ENCODE data around the gene ATP4A. TPM values are rescaled to one million over a fixed set of nuclear protein-coding genes. Genes with fewer than 3 reads are reported as not detected.

ATP4A gene
- polyA plus RNA-seq, 1 donor from 2014 or later: not detected

- H3K4me2 ChIP-seq (ENCODE audit: low read length): no peak overlapping the region
Observed at GRCh38 chr19:35518313-35518712, 45.1 kb downstream of the ATP4A start.

GRCh38 chr19:35517342-35517741 is 46.1 kb downstream of the ATP4A start:
- H3K79me2 ChIP-seq (replicated peaks; ENCODE audit: insufficient read depth, low read length): no peaks in the 10 kb centered on the region
- no peaks in the 10 kb centered on the region for H3F3A ChIP-seq (ENCODE audit: insufficient read depth, low read length, poor library complexity, severe bottlenecking)
- no peaks in the 10 kb centered on the region for H4K20me1 ChIP-seq (ENCODE audit: insufficient read depth)
- H3K4me3 ChIP-seq (ENCODE audit: low read length): no peak overlapping the region
- peaks cover 4% of the 10 kb centered on the region for H3K27me3 ChIP-seq (ENCODE audit: insufficient read depth, low read depth, low read length)
- H3K9me3 ChIP-seq (ENCODE audit: low read length): no peaks in the 10 kb centered on the region
- no peak overlapping the region for H2AFZ ChIP-seq (ENCODE audit: low read depth, low read length)
- H3K9ac ChIP-seq (ENCODE audit: low read length): no peak overlapping the region
- H3K27ac ChIP-seq (ENCODE audit: low read length): no peak overlapping the region
- H3K4me2 ChIP-seq (ENCODE audit: low read length): no peak overlapping the region
- no peaks in the 10 kb centered on the region for H3K36me3 ChIP-seq (ENCODE audit: insufficient read depth, low read length)
- no peaks in the 10 kb centered on the region for H3K9me2 ChIP-seq (ENCODE audit: insufficient read depth, low read length)
- TF ChIP-seq REST (IDR thresholded peaks at IDR 0.05; ENCODE audit: borderline replicate concordance) (no peak), TAF1 (IDR thresholded peaks at IDR 0.05; ENCODE audit: low read depth) (no peak), EP300 (conservative IDR thresholded peaks at IDR 0.05; ENCODE audit: poor library complexity, severe bottlenecking) (no peak), CTCF (IDR thresholded peaks at IDR 0.05; ENCODE audit: poor library complexity, severe bottlenecking) (no peak), RAD21 (conservative IDR thresholded peaks at IDR 0.05) (no peak), EZH2 (IDR thresholded peaks at IDR 0.05; ENCODE audit: borderline replicate concordance, insufficient read depth, low read length, poor library complexity, severe bottlenecking) (no peak)

More at GRCh38 chr19:35518313-35518712, 45.1 kb downstream of the ATP4A start:
- Histone ChIP-seq H3K9me3 (ENCODE audit: low read length) (no peaks in the 10 kb centered on the region), H3K36me3 (ENCODE audit: insufficient read depth, low read length) (no peaks in the 10 kb centered on the region), H2AFZ (ENCODE audit: low read depth, low read length) (no peak overlapping the region), H3K9ac (ENCODE audit: low read length) (no peak overlapping the region), H3K9me2 (ENCODE audit: insufficient read depth, low read length) (no peaks in the 10 kb centered on the region), H3K79me2 (replicated peaks; ENCODE audit: insufficient read depth, low read length) (no peaks in the 10 kb centered on the region), H3K4me3 (ENCODE audit: low read length) (no peak overlapping the region), H3K27me3 (ENCODE audit: insufficient read depth, low read depth, low read length) (peaks cover 4% of the 10 kb centered on the region), H4K20me1 (ENCODE audit: insufficient read depth) (no peaks in the 10 kb centered on the region), H3F3A (ENCODE audit: insufficient read depth, low read length, poor library complexity, severe bottlenecking) (no peaks in the 10 kb centered on the region), H3K27ac (ENCODE audit: low read length) (no peak overlapping the region)
- no peak for TF ChIP-seq CTCF (IDR thresholded peaks at IDR 0.05; ENCODE audit: poor library complexity, severe bottlenecking)
- no peak for TF ChIP-seq EP300 (conservative IDR thresholded peaks at IDR 0.05; ENCODE audit: poor library complexity, severe bottlenecking)
- TF ChIP-seq SMC3 (conservative IDR thresholded peaks at IDR 0.05; ENCODE audit: poor library complexity): no peak
- TF ChIP-seq MXI1 (conservative IDR thresholded peaks at IDR 0.05; ENCODE audit: poor library complexity, severe bottlenecking): no peak
- no peak for TF ChIP-seq REST (IDR thresholded peaks at IDR 0.05; ENCODE audit: borderline replicate concordance)
- no peak for TF ChIP-seq TAF1 (IDR thresholded peaks at IDR 0.05; ENCODE audit: low read depth)
- no peak for TF ChIP-seq POLR2AphosphoS5 (IDR thresholded peaks at IDR 0.05)
- no peak for TF ChIP-seq EZH2 (IDR thresholded peaks at IDR 0.05; ENCODE audit: borderline replicate concordance, insufficient read depth, low read length, poor library complexity, severe bottlenecking)
- TF ChIP-seq RAD21 (conservative IDR thresholded peaks at IDR 0.05): no peak
